ENCODE measurements around the gene TLCD1. TPM values are rescaled to one million over a fixed set of nuclear protein-coding genes. Genes with fewer than 3 reads are reported as not detected.

Gene TLCD1
- total RNA-seq, 4 donors from 2014 or later = 0.46 to 0.82 (median 0.75) TPM; not detected in 1

DNA sequence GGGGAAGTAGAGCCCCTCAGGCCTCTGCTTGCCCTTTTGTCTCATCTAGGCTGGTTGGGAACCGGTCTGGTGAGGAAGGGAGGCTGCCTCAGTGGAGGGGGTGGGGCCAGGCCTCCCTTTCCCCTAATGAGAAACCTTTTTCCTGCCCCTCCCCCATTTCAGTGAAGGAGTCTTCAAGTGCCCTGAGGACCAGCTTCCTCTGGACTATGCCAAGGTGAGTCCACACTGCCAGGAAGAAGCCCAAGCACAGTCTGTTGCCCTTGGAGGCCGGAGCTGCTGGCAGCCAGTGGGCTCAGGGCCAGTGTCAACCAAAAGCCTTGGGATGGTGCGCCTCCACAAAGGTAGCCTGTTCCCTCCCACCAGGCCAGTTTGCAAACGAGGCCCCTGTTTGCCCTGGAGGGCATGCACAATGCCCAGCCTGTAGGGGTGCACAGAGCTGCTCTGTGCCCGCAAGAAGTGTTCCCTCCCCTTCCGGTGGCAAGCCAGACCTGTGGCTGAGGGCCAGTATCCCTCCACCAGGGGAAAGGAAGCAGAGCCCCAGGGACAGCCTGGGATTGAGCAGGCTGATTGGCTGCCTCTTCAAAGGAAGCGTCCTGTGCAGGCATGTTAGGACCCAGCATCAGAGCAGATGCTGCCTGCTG, 21.1 kb upstream of the TLCD1 start:
- H3K4me3 ChIP-seq = no peak overlapping the region
- H3K27ac ChIP-seq = peak overlapping the region in 1 of 4 donors; percentile 54
- H3K9me3 ChIP-seq = no peaks in the 10 kb centered on the region
- no peaks in the 10 kb centered on the region for H3K36me3 ChIP-seq
- intact Hi-C loops (cut with DNase I; ENCODE audit: low total_unique reads) (no loop called here), in situ Hi-C loops (cut with MboI; ENCODE audit: low sequenced_read_pairs in 4 of 4) (no loop called here)
- no peaks in the 10 kb centered on the region for H3K27me3 ChIP-seq
- ATAC-seq (no peak), DNase-seq (no peak)
- H3K4me1 ChIP-seq = peaks cover 27 to 29% of the 10 kb centered on the region in 2 donors
- TF ChIP-seq, protein P1, sequence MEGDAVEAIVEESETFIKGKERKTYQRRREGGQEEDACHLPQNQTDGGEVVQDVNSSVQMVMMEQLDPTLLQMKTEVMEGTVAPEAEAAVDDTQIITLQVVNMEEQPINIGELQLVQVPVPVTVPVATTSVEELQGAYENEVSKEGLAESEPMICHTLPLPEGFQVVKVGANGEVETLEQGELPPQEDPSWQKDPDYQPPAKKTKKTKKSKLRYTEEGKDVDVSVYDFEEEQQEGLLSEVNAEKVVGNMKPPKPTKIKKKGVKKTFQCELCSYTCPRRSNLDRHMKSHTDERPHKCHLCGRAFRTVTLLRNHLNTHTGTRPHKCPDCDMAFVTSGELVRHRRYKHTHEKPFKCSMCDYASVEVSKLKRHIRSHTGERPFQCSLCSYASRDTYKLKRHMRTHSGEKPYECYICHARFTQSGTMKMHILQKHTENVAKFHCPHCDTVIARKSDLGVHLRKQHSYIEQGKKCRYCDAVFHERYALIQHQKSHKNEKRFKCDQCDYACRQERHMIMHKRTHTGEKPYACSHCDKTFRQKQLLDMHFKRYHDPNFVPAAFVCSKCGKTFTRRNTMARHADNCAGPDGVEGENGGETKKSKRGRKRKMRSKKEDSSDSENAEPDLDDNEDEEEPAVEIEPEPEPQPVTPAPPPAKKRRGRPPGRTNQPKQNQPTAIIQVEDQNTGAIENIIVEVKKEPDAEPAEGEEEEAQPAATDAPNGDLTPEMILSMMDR (IDR thresholded peaks at IDR 0.05 in 4 of 5, conservative IDR thresholded peaks at IDR 0.05 in 1 of 5) = no peak
- no peak for TF ChIP-seq POLR2A (IDR thresholded peaks at IDR 0.05)

DNA sequence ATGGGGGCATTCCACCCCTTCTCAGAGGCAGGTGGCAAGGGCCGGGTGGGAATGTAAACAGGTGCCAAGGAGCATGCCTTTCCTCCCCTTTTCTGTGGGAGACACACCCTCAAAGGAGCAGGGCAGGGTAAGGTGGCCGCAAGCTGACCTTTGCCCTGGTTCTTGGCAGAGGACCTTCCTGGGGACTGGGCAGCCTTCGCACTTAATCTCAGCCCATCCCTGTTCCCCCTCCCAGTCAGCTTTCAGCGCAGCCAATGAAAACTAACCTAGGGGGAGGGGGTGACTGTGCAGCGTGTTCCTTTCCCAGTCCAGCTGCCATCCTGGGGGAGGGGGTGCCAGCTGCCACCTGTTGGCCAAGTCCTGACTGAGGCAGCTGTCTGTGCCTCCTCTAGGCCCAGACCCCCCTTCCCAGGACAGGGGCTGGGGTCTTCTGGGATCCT, 20.6 kb upstream of the TLCD1 start:
- DNase-seq = peak in 1 of 2 donors; percentile 47
- H3K4me3 ChIP-seq = no peak overlapping the region
- H3K27me3 ChIP-seq = no peaks in the 10 kb centered on the region
- no peak for TF ChIP-seq POLR2A (IDR thresholded peaks at IDR 0.05)
- TF ChIP-seq, protein P1 (IDR thresholded peaks at IDR 0.05 in 4 of 5, conservative IDR thresholded peaks at IDR 0.05 in 1 of 5) = no peak
- in situ Hi-C loops (cut with MboI; ENCODE audit: low sequenced_read_pairs in 4 of 4) = no loop called here
- H3K9me3 ChIP-seq = no peaks in the 10 kb centered on the region
- no peaks in the 10 kb centered on the region for H3K36me3 ChIP-seq
- peaks cover 27 to 29% of the 10 kb centered on the region in 2 donors for H3K4me1 ChIP-seq
- intact Hi-C loops (cut with DNase I; ENCODE audit: low total_unique reads) = no loop called here
- H3K27ac ChIP-seq = peak overlapping the region in 1 of 4 donors; percentile 54
- peak in 1 of 2 donors; percentile 6 for ATAC-seq

DNA sequence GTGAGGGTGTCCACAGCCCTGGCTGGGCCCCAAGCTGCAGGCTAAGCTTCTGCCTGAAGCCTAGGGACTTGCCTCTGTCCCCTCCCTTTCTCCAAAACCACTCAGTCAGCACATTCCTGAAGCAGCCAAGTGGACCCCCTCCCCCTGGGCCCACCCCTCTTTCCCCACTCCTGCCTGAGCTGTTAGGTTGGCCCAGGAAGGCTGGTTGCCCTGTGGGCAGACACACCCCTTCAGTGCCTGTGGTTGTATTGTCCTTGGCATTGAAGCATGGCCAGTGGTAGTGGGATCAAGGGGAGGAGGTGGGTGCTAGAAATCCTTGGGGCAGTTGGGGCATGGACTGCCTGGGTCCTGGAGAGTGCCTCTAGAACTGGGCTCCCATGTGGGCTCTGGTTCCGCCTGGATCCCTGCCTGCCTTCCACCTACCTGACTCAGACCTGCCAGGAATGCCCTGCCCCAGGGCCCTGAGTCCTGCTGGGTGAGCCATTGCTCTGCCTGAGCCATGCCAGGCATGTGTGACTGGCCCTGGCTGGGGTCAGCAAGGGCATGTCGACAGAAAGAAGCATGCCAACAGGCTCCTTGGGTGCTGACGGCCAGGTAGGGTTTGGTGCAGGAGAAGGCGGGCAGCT, 19.9 kb upstream of the TLCD1 start:
- Histone ChIP-seq H3K36me3 (no peaks in the 10 kb centered on the region), H3K9me3 (no peaks in the 10 kb centered on the region), H3K27ac (peak overlapping the region in 1 of 4 donors; percentile 81), H3K4me1 (peaks cover 27 to 29% of the 10 kb centered on the region in 2 donors), H3K27me3 (no peaks in the 10 kb centered on the region), H3K4me3 (peak overlapping the region in 2 of 4 donors; percentile 71 to 89)
- DNase-seq (no peak), ATAC-seq (no peak)
- intact Hi-C loops (cut with DNase I; ENCODE audit: low total_unique reads) = no loop called here
- in situ Hi-C loops (cut with MboI; ENCODE audit: low sequenced_read_pairs in 4 of 4) = no loop called here
- TF ChIP-seq POLR2A (IDR thresholded peaks at IDR 0.05) = no peak
- TF ChIP-seq, protein P1 (IDR thresholded peaks at IDR 0.05 in 4 of 5, conservative IDR thresholded peaks at IDR 0.05 in 1 of 5) = no peak

DNA sequence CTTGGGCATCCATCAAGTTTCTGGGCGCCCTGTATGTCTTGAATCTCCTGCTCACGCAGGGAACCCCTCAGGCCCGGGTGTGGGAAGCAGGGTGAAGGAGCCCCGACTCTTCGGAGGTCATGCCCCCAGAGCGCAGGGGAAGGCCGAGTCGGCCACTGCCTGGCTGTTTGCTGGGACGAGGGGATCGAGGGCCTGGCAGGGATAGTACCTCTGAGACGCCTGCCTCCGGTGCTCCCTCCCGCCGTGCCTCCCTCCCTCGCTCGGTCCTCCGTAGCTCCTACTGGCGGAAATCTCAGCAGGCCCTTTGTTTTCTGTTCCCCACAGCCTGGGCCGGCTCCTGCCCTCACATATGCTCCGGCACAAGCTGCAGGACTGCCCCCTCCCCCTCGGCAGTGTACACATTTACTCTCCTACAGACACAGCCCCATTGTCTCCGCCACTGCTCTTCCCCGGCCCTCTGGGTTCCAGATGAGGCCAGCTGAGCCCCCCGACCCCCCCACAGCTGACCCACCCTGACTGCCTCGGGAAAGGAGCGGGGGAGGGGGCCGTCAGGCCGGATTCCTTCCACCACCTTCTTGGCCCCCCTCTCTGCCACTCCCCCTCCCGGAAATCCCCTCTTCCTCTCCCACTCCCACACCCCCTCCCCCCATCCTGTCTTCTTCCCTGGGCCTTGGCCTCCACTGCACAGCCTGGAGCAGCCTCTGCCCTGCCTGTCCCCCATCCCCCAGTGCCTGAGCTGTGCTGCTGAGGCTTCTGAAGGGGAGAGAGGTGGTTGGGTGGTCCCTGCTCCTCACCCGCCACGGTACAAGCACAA, 19.1 kb upstream of the TLCD1 start:
- in situ Hi-C loops (cut with MboI; ENCODE audit: low sequenced_read_pairs in 4 of 4) = no loop called here
- no peaks in the 10 kb centered on the region for H3K27me3 ChIP-seq
- TF ChIP-seq, protein P1 (IDR thresholded peaks at IDR 0.05 in 4 of 5, conservative IDR thresholded peaks at IDR 0.05 in 1 of 5) = no peak
- no peak for TF ChIP-seq POLR2A (IDR thresholded peaks at IDR 0.05)
- DNase-seq = no peak
- no peaks in the 10 kb centered on the region for H3K9me3 ChIP-seq
- no peak for ATAC-seq
- H3K27ac ChIP-seq = peak overlapping the region; percentile 68 to 81 (median 72)
- peak overlapping the region; percentile 71 to 89 (median 76) for H3K4me3 ChIP-seq
- intact Hi-C loops (cut with DNase I; ENCODE audit: low total_unique reads) = no loop called here
- H3K36me3 ChIP-seq = no peaks in the 10 kb centered on the region
- peaks cover 27 to 29% of the 10 kb centered on the region in 2 donors for H3K4me1 ChIP-seq

All from gastrocnemius medialis (tissue), 4 donors.